Measurements from ENCODE around the gene MRPL52. TPM values are rescaled to one million over a fixed set of nuclear protein-coding genes. Genes with fewer than 3 reads are reported as not detected.

MRPL52 gene
- total RNA-seq, 1 donor from 2014 or later = 28.1 TPM

DNA sequence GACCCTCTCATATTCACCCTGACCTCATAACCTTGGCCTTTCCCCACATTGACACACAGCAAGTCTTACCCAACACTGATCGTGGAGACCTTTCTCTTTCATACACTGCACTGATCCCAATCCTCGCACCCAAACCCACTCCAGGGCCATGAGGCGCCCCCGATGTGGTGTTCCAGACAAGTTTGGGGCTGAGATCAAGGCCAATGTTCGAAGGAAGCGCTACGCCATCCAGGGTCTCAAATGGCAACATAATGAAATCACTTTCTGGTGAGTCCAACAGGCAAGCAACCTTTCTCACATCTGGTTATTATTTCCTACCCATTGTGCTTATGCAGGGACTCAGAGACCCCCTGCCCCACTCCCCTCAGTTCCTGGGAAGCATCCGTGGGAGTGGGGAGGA lies 12.1 kb downstream of the MRPL52 start:
- Histone ChIP-seq H3K9me3 (ENCODE audit: low read depth) (no peaks in the 10 kb centered on the region), H3K9ac (no peak overlapping the region), H3K4me1 (no peaks in the 10 kb centered on the region), H3F3A (ENCODE audit: low read depth) (peaks cover 6% of the 10 kb centered on the region), H3K36me3 (no peaks in the 10 kb centered on the region), H3K27me3 (peaks cover 18% of the 10 kb centered on the region), H3K79me2 (ENCODE audit: low read depth) (peaks cover 10% of the 10 kb centered on the region), H4K20me1 (ENCODE audit: low read depth) (no peaks in the 10 kb centered on the region), H3K4me3 (no peak overlapping the region), H2AFZ (replicated peaks) (no peak overlapping the region), H3K4me2 (no peak overlapping the region), H3K27ac (no peak overlapping the region)
- Mint-ChIP-seq H3K36me3 (no peaks in the 10 kb centered on the region), H3K9me3 (no peaks in the 10 kb centered on the region), H3K27me3 (ENCODE audit: insufficient read depth, low read depth) (peaks cover 18% of the 10 kb centered on the region), H3K4me1 (peaks cover 7% of the 10 kb centered on the region), H3K27ac (no peak overlapping the region), H3K4me3 (no peak overlapping the region)
- no peak for DNase-seq (ENCODE audit: low spot score)
- TF ChIP-seq, protein P1, sequence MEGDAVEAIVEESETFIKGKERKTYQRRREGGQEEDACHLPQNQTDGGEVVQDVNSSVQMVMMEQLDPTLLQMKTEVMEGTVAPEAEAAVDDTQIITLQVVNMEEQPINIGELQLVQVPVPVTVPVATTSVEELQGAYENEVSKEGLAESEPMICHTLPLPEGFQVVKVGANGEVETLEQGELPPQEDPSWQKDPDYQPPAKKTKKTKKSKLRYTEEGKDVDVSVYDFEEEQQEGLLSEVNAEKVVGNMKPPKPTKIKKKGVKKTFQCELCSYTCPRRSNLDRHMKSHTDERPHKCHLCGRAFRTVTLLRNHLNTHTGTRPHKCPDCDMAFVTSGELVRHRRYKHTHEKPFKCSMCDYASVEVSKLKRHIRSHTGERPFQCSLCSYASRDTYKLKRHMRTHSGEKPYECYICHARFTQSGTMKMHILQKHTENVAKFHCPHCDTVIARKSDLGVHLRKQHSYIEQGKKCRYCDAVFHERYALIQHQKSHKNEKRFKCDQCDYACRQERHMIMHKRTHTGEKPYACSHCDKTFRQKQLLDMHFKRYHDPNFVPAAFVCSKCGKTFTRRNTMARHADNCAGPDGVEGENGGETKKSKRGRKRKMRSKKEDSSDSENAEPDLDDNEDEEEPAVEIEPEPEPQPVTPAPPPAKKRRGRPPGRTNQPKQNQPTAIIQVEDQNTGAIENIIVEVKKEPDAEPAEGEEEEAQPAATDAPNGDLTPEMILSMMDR (IDR thresholded peaks at IDR 0.05) = no peak
- no peak for TF ChIP-seq EZH2 (IDR thresholded peaks at IDR 0.05)

DNA sequence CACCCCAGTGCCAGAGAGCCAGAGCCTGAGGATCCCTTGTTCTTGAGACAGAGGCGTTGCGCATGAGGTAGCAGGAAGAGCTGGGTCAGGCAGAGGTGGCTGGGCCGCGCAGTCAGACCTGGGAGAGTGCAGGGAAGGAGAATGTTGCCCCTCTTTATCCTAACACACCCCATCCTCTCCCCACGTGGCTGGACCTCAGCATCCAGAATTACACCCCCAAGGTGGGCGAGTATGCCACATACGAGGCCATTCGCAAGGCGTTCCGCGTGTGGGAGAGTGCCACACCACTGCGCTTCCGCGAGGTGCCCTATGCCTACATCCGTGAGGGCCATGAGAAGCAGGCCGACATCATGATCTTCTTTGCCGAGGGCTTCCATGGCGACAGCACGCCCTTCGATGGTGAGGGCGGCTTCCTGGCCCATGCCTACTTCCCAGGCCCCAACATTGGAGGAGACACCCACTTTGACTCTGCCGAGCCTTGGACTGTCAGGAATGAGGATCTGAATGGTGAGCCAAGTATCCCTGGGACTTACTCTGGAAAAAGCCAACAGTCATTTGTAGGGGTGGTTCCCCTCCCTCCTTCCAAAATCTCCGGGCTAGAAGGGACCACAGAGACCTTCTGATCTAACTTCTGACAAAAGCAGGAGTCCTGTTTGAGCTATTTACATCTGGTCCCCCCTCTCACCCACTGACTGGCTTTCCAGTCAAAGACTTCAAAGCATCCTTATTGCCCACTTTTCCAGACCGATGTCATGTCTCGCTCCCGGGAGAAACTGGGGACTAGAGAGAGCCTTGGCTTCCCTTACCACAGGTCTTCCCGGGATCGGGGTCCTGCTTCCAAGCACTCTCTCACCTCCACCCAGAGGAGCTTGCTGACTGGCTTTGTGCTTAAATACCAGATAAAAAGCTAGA lies 12.8 kb downstream of the MRPL52 start:
- H3K27ac Mint-ChIP-seq = no peak overlapping the region
- no peaks in the 10 kb centered on the region for H3K9me3 Mint-ChIP-seq
- Histone ChIP-seq H3F3A (ENCODE audit: low read depth) (no peaks in the 10 kb centered on the region), H3K9ac (no peak overlapping the region), H3K27me3 (peaks cover 11% of the 10 kb centered on the region), H2AFZ (replicated peaks) (no peak overlapping the region), H3K4me3 (no peak overlapping the region), H3K9me3 (ENCODE audit: low read depth) (no peaks in the 10 kb centered on the region), H4K20me1 (ENCODE audit: low read depth) (no peaks in the 10 kb centered on the region), H3K79me2 (ENCODE audit: low read depth) (peaks cover 8% of the 10 kb centered on the region), H3K4me2 (no peak overlapping the region), H3K36me3 (no peaks in the 10 kb centered on the region), H3K4me1 (no peaks in the 10 kb centered on the region), H3K27ac (no peak overlapping the region)
- no peak overlapping the region for H3K4me3 Mint-ChIP-seq
- peaks cover 3% of the 10 kb centered on the region for H3K4me1 Mint-ChIP-seq
- TF ChIP-seq EZH2phosphoT487 (IDR thresholded peaks at IDR 0.05) = no peak
- no peak for TF ChIP-seq EZH2 (IDR thresholded peaks at IDR 0.05)
- TF ChIP-seq, protein P1 (IDR thresholded peaks at IDR 0.05) = no peak
- H3K36me3 Mint-ChIP-seq = no peaks in the 10 kb centered on the region
- H3K27me3 Mint-ChIP-seq (ENCODE audit: insufficient read depth, low read depth) = peaks cover 14% of the 10 kb centered on the region
- no peak for DNase-seq (ENCODE audit: low spot score)

DNA sequence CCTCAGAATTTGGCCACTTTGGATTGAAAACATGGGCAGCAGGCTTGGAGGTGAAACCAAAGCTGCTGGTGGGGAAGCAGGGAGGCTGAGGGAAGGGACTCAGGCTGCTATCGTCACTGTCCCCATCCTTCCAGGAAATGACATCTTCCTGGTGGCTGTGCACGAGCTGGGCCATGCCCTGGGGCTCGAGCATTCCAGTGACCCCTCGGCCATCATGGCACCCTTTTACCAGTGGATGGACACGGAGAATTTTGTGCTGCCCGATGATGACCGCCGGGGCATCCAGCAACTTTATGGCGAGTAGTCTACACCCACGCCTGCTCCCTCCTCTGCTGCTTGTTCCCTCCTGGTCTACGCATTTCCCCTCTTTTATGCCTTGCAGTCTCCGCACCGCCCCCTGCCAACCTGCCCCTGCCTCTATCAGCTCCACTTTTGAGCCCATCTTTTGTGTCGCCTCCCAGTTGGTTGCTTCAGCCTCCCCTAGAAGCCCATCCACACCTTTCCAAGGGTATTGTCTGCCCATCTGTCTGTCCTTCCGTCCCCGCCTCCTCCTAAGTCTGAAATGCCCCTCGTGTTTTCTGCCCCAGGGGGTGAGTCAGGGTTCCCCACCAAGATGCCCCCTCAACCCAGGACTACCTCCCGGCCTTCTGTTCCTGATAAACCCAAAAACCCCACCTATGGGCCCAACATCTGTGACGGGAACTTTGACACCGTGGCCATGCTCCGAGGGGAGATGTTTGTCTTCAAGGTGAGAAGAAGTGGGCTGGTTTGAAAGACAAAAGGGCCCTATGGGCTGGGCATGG lies 13.6 kb downstream of the MRPL52 start:
- H3K9me3 ChIP-seq (ENCODE audit: low read depth) = no peaks in the 10 kb centered on the region

More for the DNA sequence above, 13.6 kb downstream of the MRPL52 start:
- H3K36me3 ChIP-seq = no peaks in the 10 kb centered on the region
- no peak overlapping the region for H3K9ac ChIP-seq
- H3K27me3 ChIP-seq = peaks cover 3% of the 10 kb centered on the region
- H3K4me1 Mint-ChIP-seq = peaks cover 12% of the 10 kb centered on the region
- peak overlapping the region; percentile 76 for H3K27ac Mint-ChIP-seq
- no peak for DNase-seq (ENCODE audit: low spot score)
- no peak overlapping the region for H3K27ac ChIP-seq
- no peaks in the 10 kb centered on the region for H4K20me1 ChIP-seq (ENCODE audit: low read depth)
- peaks cover 7% of the 10 kb centered on the region for H3K27me3 Mint-ChIP-seq (ENCODE audit: insufficient read depth, low read depth)
- no peaks in the 10 kb centered on the region for H3K9me3 Mint-ChIP-seq
- TF ChIP-seq EZH2phosphoT487 (IDR thresholded peaks at IDR 0.05) = no peak
- no peak for TF ChIP-seq EZH2 (IDR thresholded peaks at IDR 0.05)
- TF ChIP-seq, protein P1 (IDR thresholded peaks at IDR 0.05) = no peak
- peaks cover 3% of the 10 kb centered on the region for H3K4me1 ChIP-seq
- H3K79me2 ChIP-seq (ENCODE audit: low read depth) = no peaks in the 10 kb centered on the region
- no peak overlapping the region for H3K4me2 ChIP-seq
- H3K36me3 Mint-ChIP-seq = no peaks in the 10 kb centered on the region
- H3K4me3 Mint-ChIP-seq = no peak overlapping the region
- no peak overlapping the region for H2AFZ ChIP-seq (replicated peaks)
- no peak overlapping the region for H3K4me3 ChIP-seq
- H3F3A ChIP-seq (ENCODE audit: low read depth) = no peaks in the 10 kb centered on the region
